ENCODE data around the gene MISP3.

The MISP3 gene

GRCh38 chr19:14053500-14053899 lies 19.1 kb upstream of the MISP3 start:
- H3K9ac ChIP-seq (ENCODE audit: low read depth in 1 of 2, low read length in 2 of 2), result no peak overlapping the region
- peaks cover 1 to 3% of the 10 kb centered on the region in 2 donors for H3K27me3 ChIP-seq (ENCODE audit: control insufficient read depth in 2 of 2, insufficient read depth in 2 of 2, low read length in 2 of 2)
- H3K4me1 ChIP-seq (ENCODE audit: control insufficient read depth in 2 of 2, insufficient read depth in 2 of 2, low read length in 2 of 2), result peaks cover 0 to 4% of the 10 kb centered on the region in 2 donors
- no peaks in the 10 kb centered on the region for H3K9me3 ChIP-seq (ENCODE audit: control insufficient read depth in 2 of 2, low read length in 2 of 2)
- peaks cover 0 to 2% of the 10 kb centered on the region in 2 donors for H3K36me3 ChIP-seq (ENCODE audit: control insufficient read depth in 2 of 2, insufficient read depth in 2 of 2, low read length in 2 of 2)
- no peak overlapping the region for H3K4me3 ChIP-seq (ENCODE audit: low read length in 2 of 2)
- no peak overlapping the region for H3K27ac ChIP-seq (ENCODE audit: low read depth in 2 of 2, low read length in 2 of 2)

- no peak overlapping the region for H3K9ac ChIP-seq (ENCODE audit: low read depth in 1 of 2, low read length in 2 of 2)
- no peaks in the 10 kb centered on the region for H3K9me3 ChIP-seq (ENCODE audit: control insufficient read depth in 2 of 2, low read length in 2 of 2)
- H3K27me3 ChIP-seq (ENCODE audit: control insufficient read depth in 2 of 2, insufficient read depth in 2 of 2, low read length in 2 of 2), result peaks cover 3 to 4% of the 10 kb centered on the region in 2 donors
- H3K4me3 ChIP-seq (ENCODE audit: low read length in 2 of 2), result no peak overlapping the region
- peaks cover 0 to 2% of the 10 kb centered on the region in 2 donors for H3K36me3 ChIP-seq (ENCODE audit: control insufficient read depth in 2 of 2, insufficient read depth in 2 of 2, low read length in 2 of 2)
- H3K4me1 ChIP-seq (ENCODE audit: control insufficient read depth in 2 of 2, insufficient read depth in 2 of 2, low read length in 2 of 2), result peaks cover 0 to 4% of the 10 kb centered on the region in 2 donors
- H3K27ac ChIP-seq (ENCODE audit: low read depth in 2 of 2, low read length in 2 of 2), result no peak overlapping the region
Measured at GRCh38 chr19:14054099-14054498, 18.5 kb upstream of the MISP3 start.

GRCh38 chr19:14054721-14055120 lies 17.9 kb upstream of the MISP3 start:
- H3K27ac ChIP-seq (ENCODE audit: low read depth in 2 of 2, low read length in 2 of 2), result no peak overlapping the region
- H3K27me3 ChIP-seq (ENCODE audit: control insufficient read depth in 2 of 2, insufficient read depth in 2 of 2, low read length in 2 of 2), result peaks cover 3 to 4% of the 10 kb centered on the region in 2 donors
- H3K36me3 ChIP-seq (ENCODE audit: control insufficient read depth in 2 of 2, insufficient read depth in 2 of 2, low read length in 2 of 2), result peaks cover 0 to 2% of the 10 kb centered on the region in 2 donors
- no peaks in the 10 kb centered on the region for H3K9me3 ChIP-seq (ENCODE audit: control insufficient read depth in 2 of 2, low read length in 2 of 2)
- peaks cover 0 to 4% of the 10 kb centered on the region in 2 donors for H3K4me1 ChIP-seq (ENCODE audit: control insufficient read depth in 2 of 2, insufficient read depth in 2 of 2, low read length in 2 of 2)
- H3K4me3 ChIP-seq (ENCODE audit: low read length in 2 of 2), result no peak overlapping the region
- no peak overlapping the region for H3K9ac ChIP-seq (ENCODE audit: low read depth in 1 of 2, low read length in 2 of 2)

GRCh38 chr19:14055396-14055795 lies 17.2 kb upstream of the MISP3 start:
- Histone ChIP-seq H3K27ac (ENCODE audit: low read depth in 2 of 2, low read length in 2 of 2) (no peak overlapping the region), H3K4me1 (ENCODE audit: control insufficient read depth in 2 of 2, insufficient read depth in 2 of 2, low read length in 2 of 2) (peaks cover 0 to 4% of the 10 kb centered on the region in 2 donors), H3K9me3 (ENCODE audit: control insufficient read depth in 2 of 2, low read length in 2 of 2) (no peaks in the 10 kb centered on the region), H3K27me3 (ENCODE audit: control insufficient read depth in 2 of 2, insufficient read depth in 2 of 2, low read length in 2 of 2) (peaks cover 3 to 4% of the 10 kb centered on the region in 2 donors), H3K9ac (ENCODE audit: low read depth in 1 of 2, low read length in 2 of 2) (no peak overlapping the region), H3K4me3 (ENCODE audit: low read length in 2 of 2) (no peak overlapping the region), H3K36me3 (ENCODE audit: control insufficient read depth in 2 of 2, insufficient read depth in 2 of 2, low read length in 2 of 2) (peaks cover 0 to 2% of the 10 kb centered on the region in 2 donors)

GRCh38 chr19:14056069-14056666 lies 16.4 kb upstream of the MISP3 start:
- Histone ChIP-seq H3K36me3 (ENCODE audit: control insufficient read depth in 2 of 2, insufficient read depth in 2 of 2, low read length in 2 of 2) (no peaks in the 10 kb centered on the region), H3K9me3 (ENCODE audit: control insufficient read depth in 2 of 2, low read length in 2 of 2) (no peaks in the 10 kb centered on the region), H3K9ac (ENCODE audit: low read depth in 1 of 2, low read length in 2 of 2) (no peak overlapping the region), H3K4me1 (ENCODE audit: control insufficient read depth in 2 of 2, insufficient read depth in 2 of 2, low read length in 2 of 2) (peaks cover 0 to 4% of the 10 kb centered on the region in 2 donors), H3K27me3 (ENCODE audit: control insufficient read depth in 2 of 2, insufficient read depth in 2 of 2, low read length in 2 of 2) (peaks cover 3 to 4% of the 10 kb centered on the region in 2 donors), H3K27ac (ENCODE audit: low read depth in 2 of 2, low read length in 2 of 2) (no peak overlapping the region), H3K4me3 (ENCODE audit: low read length in 2 of 2) (no peak overlapping the region)

- Histone ChIP-seq H3K4me3 (ENCODE audit: low read length in 2 of 2) (no peak overlapping the region), H3K27me3 (ENCODE audit: control insufficient read depth in 2 of 2, insufficient read depth in 2 of 2, low read length in 2 of 2) (peaks cover 3 to 4% of the 10 kb centered on the region in 2 donors)
Measured at GRCh38 chr19:14056741-14057356, 15.7 kb upstream of the MISP3 start.

GRCh38 chr19:14058182-14059092 lies 14.1 kb upstream of the MISP3 start:
- H3K4me3 ChIP-seq (ENCODE audit: low read length in 2 of 2), result no peak overlapping the region
- peaks cover 3 to 4% of the 10 kb centered on the region in 2 donors for H3K27me3 ChIP-seq (ENCODE audit: control insufficient read depth in 2 of 2, insufficient read depth in 2 of 2, low read length in 2 of 2)
- H3K4me1 ChIP-seq (ENCODE audit: control insufficient read depth in 2 of 2, insufficient read depth in 2 of 2, low read length in 2 of 2), result peaks cover 3 to 4% of the 10 kb centered on the region in 2 donors
- no peaks in the 10 kb centered on the region for H3K9me3 ChIP-seq (ENCODE audit: control insufficient read depth in 2 of 2, low read length in 2 of 2)
- no peak overlapping the region for H3K9ac ChIP-seq (ENCODE audit: low read depth in 1 of 2, low read length in 2 of 2)
- no peak overlapping the region for H3K27ac ChIP-seq (ENCODE audit: low read depth in 2 of 2, low read length in 2 of 2)
- H3K36me3 ChIP-seq (ENCODE audit: control insufficient read depth in 2 of 2, insufficient read depth in 2 of 2, low read length in 2 of 2), result no peaks in the 10 kb centered on the region

More at GRCh38 chr19:14056741-14057356, 15.7 kb upstream of the MISP3 start:
- no peak overlapping the region for H3K27ac ChIP-seq (ENCODE audit: low read depth in 2 of 2, low read length in 2 of 2)
- H3K9me3 ChIP-seq (ENCODE audit: control insufficient read depth in 2 of 2, low read length in 2 of 2), result no peaks in the 10 kb centered on the region
- H3K4me1 ChIP-seq (ENCODE audit: control insufficient read depth in 2 of 2, insufficient read depth in 2 of 2, low read length in 2 of 2), result peaks cover 3 to 4% of the 10 kb centered on the region in 2 donors
- no peaks in the 10 kb centered on the region for H3K36me3 ChIP-seq (ENCODE audit: control insufficient read depth in 2 of 2, insufficient read depth in 2 of 2, low read length in 2 of 2)
- no peak overlapping the region for H3K9ac ChIP-seq (ENCODE audit: low read depth in 1 of 2, low read length in 2 of 2)

- Histone ChIP-seq H3K4me3 (ENCODE audit: low read length in 2 of 2) (no peak overlapping the region), H3K27me3 (ENCODE audit: control insufficient read depth in 2 of 2, insufficient read depth in 2 of 2, low read length in 2 of 2) (peaks cover 3 to 4% of the 10 kb centered on the region in 2 donors), H3K9me3 (ENCODE audit: control insufficient read depth in 2 of 2, low read length in 2 of 2) (no peaks in the 10 kb centered on the region), H3K27ac (ENCODE audit: low read depth in 2 of 2, low read length in 2 of 2) (no peak overlapping the region), H3K36me3 (ENCODE audit: control insufficient read depth in 2 of 2, insufficient read depth in 2 of 2, low read length in 2 of 2) (no peaks in the 10 kb centered on the region), H3K4me1 (ENCODE audit: control insufficient read depth in 2 of 2, insufficient read depth in 2 of 2, low read length in 2 of 2) (peaks cover 3 to 4% of the 10 kb centered on the region in 2 donors), H3K9ac (ENCODE audit: low read depth in 1 of 2, low read length in 2 of 2) (no peak overlapping the region)
Measured at GRCh38 chr19:14059093-14059480, 13.5 kb upstream of the MISP3 start.

- H3K36me3 ChIP-seq (ENCODE audit: control insufficient read depth in 2 of 2, insufficient read depth in 2 of 2, low read length in 2 of 2), result no peaks in the 10 kb centered on the region
- H3K27me3 ChIP-seq (ENCODE audit: control insufficient read depth in 2 of 2, insufficient read depth in 2 of 2, low read length in 2 of 2), result peaks cover 3 to 4% of the 10 kb centered on the region in 2 donors
- no peak overlapping the region for H3K27ac ChIP-seq (ENCODE audit: low read depth in 2 of 2, low read length in 2 of 2)
- H3K9ac ChIP-seq (ENCODE audit: low read depth in 1 of 2, low read length in 2 of 2), result no peak overlapping the region
- H3K4me3 ChIP-seq (ENCODE audit: low read length in 2 of 2), result no peak overlapping the region
- no peaks in the 10 kb centered on the region for H3K9me3 ChIP-seq (ENCODE audit: control insufficient read depth in 2 of 2, low read length in 2 of 2)
- H3K4me1 ChIP-seq (ENCODE audit: control insufficient read depth in 2 of 2, insufficient read depth in 2 of 2, low read length in 2 of 2), result peaks cover 3 to 4% of the 10 kb centered on the region in 2 donors
Measured at GRCh38 chr19:14059652-14060155, 12.9 kb upstream of the MISP3 start.

Data from mucosa of rectum (tissue), 2 donors.